Measurements from ENCODE around the gene SMOC2. TPM values are rescaled to one million over a fixed set of nuclear protein-coding genes. Genes with fewer than 3 reads are reported as not detected.

Gene SMOC2
- polyA plus RNA-seq, 1 donor (not counting 4 experiments of a cell fraction or from before 2014, with no cell fraction given) = 1.1 TPM

DNA sequence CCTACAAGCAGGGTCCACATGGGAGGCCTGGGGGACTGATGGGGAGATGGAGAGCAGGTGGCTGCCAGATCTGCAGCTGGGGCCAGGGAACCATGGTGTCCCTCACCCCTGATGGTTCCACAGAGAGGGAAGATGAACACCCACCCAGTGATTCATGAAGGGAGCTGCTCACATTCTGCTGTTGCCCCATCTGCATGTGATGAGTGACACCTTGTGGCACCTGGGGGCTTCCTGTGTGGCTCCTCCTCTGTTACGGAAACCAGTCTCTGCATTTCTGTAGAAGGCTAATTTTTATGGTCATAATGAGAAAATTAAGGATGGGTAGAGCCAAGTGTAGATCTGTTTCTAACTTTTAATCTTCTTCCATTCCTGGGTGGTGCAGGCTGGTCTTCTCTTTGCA, 217.1 kb downstream of the SMOC2 start:
- Histone ChIP-seq H3K9ac (ENCODE audit: control insufficient read depth, extremely low read depth, insufficient read depth, low read length) (no peak overlapping the region), H3K27ac (ENCODE audit: control insufficient read depth, insufficient read depth, low read length) (no peak overlapping the region), H3K4me2 (ENCODE audit: control insufficient read depth, extremely low read depth, insufficient read depth, low read depth, low read length) (no peak overlapping the region), H3K27me3 (ENCODE audit: control insufficient read depth, extremely low read depth, insufficient read depth, low read length) (no peaks in the 10 kb centered on the region), H3K4me3 (ENCODE audit: control insufficient read depth in 2 of 3, extremely low read depth in 1 of 3, insufficient read depth in 2 of 3, low read depth in 1 of 3, low read length in 3 of 3) (no peak overlapping the region), H2AFZ (ENCODE audit: control insufficient read depth, low read length) (no peak overlapping the region), H3K79me2 (ENCODE audit: control insufficient read depth, insufficient read depth, low read length) (no peaks in the 10 kb centered on the region), H3K4me1 (ENCODE audit: control insufficient read depth, extremely low read depth, insufficient read depth, low read length) (no peaks in the 10 kb centered on the region), H3K9me3 (ENCODE audit: control insufficient read depth, low read depth, low read length) (peaks cover 4% of the 10 kb centered on the region), H4K20me1 (ENCODE audit: control insufficient read depth, extremely low read depth, insufficient read depth, low read length) (no peaks in the 10 kb centered on the region), H3K36me3 (ENCODE audit: control insufficient read depth in 2 of 2, extremely low read depth in 1 of 2, insufficient read depth in 2 of 2, low read length in 2 of 2) (no peaks in the 10 kb centered on the region), H3K9me1 (ENCODE audit: control insufficient read depth, extremely low read depth, insufficient read depth, low read length) (no peaks in the 10 kb centered on the region)
- DNase-seq (ENCODE audit: low read depth, low spot score) (no peak), FAIRE-seq (no peak)
- TF ChIP-seq, protein P1, sequence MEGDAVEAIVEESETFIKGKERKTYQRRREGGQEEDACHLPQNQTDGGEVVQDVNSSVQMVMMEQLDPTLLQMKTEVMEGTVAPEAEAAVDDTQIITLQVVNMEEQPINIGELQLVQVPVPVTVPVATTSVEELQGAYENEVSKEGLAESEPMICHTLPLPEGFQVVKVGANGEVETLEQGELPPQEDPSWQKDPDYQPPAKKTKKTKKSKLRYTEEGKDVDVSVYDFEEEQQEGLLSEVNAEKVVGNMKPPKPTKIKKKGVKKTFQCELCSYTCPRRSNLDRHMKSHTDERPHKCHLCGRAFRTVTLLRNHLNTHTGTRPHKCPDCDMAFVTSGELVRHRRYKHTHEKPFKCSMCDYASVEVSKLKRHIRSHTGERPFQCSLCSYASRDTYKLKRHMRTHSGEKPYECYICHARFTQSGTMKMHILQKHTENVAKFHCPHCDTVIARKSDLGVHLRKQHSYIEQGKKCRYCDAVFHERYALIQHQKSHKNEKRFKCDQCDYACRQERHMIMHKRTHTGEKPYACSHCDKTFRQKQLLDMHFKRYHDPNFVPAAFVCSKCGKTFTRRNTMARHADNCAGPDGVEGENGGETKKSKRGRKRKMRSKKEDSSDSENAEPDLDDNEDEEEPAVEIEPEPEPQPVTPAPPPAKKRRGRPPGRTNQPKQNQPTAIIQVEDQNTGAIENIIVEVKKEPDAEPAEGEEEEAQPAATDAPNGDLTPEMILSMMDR (optimal IDR thresholded peaks at IDR 0.05 in 1 of 3, IDR thresholded peaks at IDR 0.05 in 1 of 3, conservative IDR thresholded peaks at IDR 0.05 in 1 of 3; ENCODE audit: extremely low read depth in 1 of 3, insufficient read depth in 2 of 3, low read length in 3 of 3) = peak in 1 of 3 experiments; percentile 45
- TF ChIP-seq EZH2 (IDR thresholded peaks at IDR 0.05; ENCODE audit: low read length) = no peak
- dilution Hi-C loops (cut with MboI; ENCODE audit: extremely low pct_ligation_motif_present, low sequenced_read_pairs) = no loop called here

DNA sequence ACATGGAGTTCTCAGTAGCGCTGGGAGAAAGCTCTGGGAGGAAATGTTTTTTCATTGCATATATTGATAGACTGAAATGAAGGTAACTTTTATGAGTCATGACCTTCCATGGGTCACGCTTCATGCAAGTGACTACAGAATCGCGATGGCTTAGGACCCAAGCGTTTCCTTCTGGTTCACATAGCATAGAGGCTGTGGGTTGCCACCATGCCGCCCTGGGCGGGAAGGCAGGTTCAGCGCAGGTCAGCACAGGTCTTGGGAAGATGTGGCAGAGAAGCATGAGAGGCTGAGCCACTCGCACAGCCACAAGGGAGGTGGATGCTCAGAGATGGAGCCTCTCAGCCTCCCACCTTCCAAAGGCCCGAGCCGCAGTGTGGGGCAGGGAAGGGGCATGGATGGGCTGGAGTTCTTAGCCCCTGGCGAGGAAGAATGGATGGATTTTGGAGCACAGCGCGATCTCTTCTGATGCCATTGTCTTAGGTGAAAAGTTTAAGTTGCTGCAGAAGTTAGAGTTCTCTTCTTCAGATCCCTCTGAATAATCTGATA, 219.5 kb downstream of the SMOC2 start:
- Histone ChIP-seq H4K20me1 (ENCODE audit: control insufficient read depth, extremely low read depth, insufficient read depth, low read length) (no peaks in the 10 kb centered on the region), H3K79me2 (ENCODE audit: control insufficient read depth, insufficient read depth, low read length) (no peaks in the 10 kb centered on the region), H3K9me1 (ENCODE audit: control insufficient read depth, extremely low read depth, insufficient read depth, low read length) (no peaks in the 10 kb centered on the region), H3K36me3 (ENCODE audit: control insufficient read depth in 2 of 2, extremely low read depth in 1 of 2, insufficient read depth in 2 of 2, low read length in 2 of 2) (no peaks in the 10 kb centered on the region), H3K27me3 (ENCODE audit: control insufficient read depth, extremely low read depth, insufficient read depth, low read length) (no peaks in the 10 kb centered on the region), H3K4me2 (ENCODE audit: control insufficient read depth, extremely low read depth, insufficient read depth, low read depth, low read length) (no peak overlapping the region), H2AFZ (ENCODE audit: control insufficient read depth, low read length) (no peak overlapping the region), H3K27ac (ENCODE audit: control insufficient read depth, insufficient read depth, low read length) (no peak overlapping the region), H3K9ac (ENCODE audit: control insufficient read depth, extremely low read depth, insufficient read depth, low read length) (no peak overlapping the region), H3K4me1 (ENCODE audit: control insufficient read depth, extremely low read depth, insufficient read depth, low read length) (no peaks in the 10 kb centered on the region), H3K4me3 (ENCODE audit: control insufficient read depth in 2 of 3, extremely low read depth in 1 of 3, insufficient read depth in 2 of 3, low read depth in 1 of 3, low read length in 3 of 3) (no peak overlapping the region), H3K9me3 (ENCODE audit: control insufficient read depth, low read depth, low read length) (peaks cover 3% of the 10 kb centered on the region)
- no peak for TF ChIP-seq EZH2 (IDR thresholded peaks at IDR 0.05; ENCODE audit: low read length)
- no peak for FAIRE-seq
- dilution Hi-C loops (cut with MboI; ENCODE audit: extremely low pct_ligation_motif_present, low sequenced_read_pairs) = no loop called here
- DNase-seq (ENCODE audit: low read depth, low spot score) = no peak
